ENCODE data around the gene MLEC. TPM values are rescaled to one million over a fixed set of nuclear protein-coding genes. Genes with fewer than 3 reads are reported as not detected.

MLEC gene
- 100 to 1,000 TPM; 331 to 500 TPM for total RNA-seq

- no peaks in the 10 kb centered on the region for H3K36me3 ChIP-seq
- peak; percentile 98 for DNase-seq
- H3K4me3 ChIP-seq = peak within 1 kb of the TSS; percentile 94
- peak within 1 kb of the TSS; percentile 89 for H3K27ac ChIP-seq
- H3K4me1 ChIP-seq = peaks cover 8% of the 10 kb centered on the region
- intact Hi-C loops (cut with DNase I) = no loop called here
- TF ChIP-seq, protein P1, sequence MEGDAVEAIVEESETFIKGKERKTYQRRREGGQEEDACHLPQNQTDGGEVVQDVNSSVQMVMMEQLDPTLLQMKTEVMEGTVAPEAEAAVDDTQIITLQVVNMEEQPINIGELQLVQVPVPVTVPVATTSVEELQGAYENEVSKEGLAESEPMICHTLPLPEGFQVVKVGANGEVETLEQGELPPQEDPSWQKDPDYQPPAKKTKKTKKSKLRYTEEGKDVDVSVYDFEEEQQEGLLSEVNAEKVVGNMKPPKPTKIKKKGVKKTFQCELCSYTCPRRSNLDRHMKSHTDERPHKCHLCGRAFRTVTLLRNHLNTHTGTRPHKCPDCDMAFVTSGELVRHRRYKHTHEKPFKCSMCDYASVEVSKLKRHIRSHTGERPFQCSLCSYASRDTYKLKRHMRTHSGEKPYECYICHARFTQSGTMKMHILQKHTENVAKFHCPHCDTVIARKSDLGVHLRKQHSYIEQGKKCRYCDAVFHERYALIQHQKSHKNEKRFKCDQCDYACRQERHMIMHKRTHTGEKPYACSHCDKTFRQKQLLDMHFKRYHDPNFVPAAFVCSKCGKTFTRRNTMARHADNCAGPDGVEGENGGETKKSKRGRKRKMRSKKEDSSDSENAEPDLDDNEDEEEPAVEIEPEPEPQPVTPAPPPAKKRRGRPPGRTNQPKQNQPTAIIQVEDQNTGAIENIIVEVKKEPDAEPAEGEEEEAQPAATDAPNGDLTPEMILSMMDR (IDR thresholded peaks at IDR 0.05) = no peak
- no peaks in the 10 kb centered on the region for H3K9me3 ChIP-seq
- peak within 1 kb of the TSS; percentile 87 to 88 for H3K9ac ChIP-seq (ENCODE audit: low read depth in 2 of 2, low read length in 2 of 2)
- no peaks in the 10 kb centered on the region for H3K27me3 ChIP-seq
These were observed at the start of gene MLEC for GRCh38 chr12:120686690-120687577. Gene MLEC, plus strand, starts transcription at chr12:120687149. Its CDS starts 148 bp downstream, at chr12:120687297.

- H3K4me3 ChIP-seq = peak within 1 kb of the TSS; percentile 47
- peak within 1 kb of the TSS in 1 of 2 donors; percentile 24 for H3K9ac ChIP-seq (ENCODE audit: low read depth in 2 of 2, low read length in 2 of 2)
- peak; percentile 64 for DNase-seq
- TF ChIP-seq, protein P1 (IDR thresholded peaks at IDR 0.05) = no peak
- no peaks in the 10 kb centered on the region for H3K9me3 ChIP-seq
- H3K27ac ChIP-seq = no peak within 1 kb of the TSS
- no peaks in the 10 kb centered on the region for H3K36me3 ChIP-seq
- intact Hi-C loops (cut with DNase I) = loop anchor here (10.0 kb wide), 2 partner anchors 325 to 365 kb away; no protein-coding TSS in a partner anchor
- H3K27me3 ChIP-seq = peaks cover 40% of the 10 kb centered on the region
- H3K4me1 ChIP-seq = peaks cover 3% of the 10 kb centered on the region
These were observed 46.9 kb upstream of the MLEC start, which contains the start of gene CABP1 for GRCh38 chr12:120639771-120640721. Gene CABP1, plus strand, starts transcription at chr12:120640626. Its CDS starts 60 bp downstream, at chr12:120640686.

GRCh38 chr12:120640861-120641833 is 45.8 kb upstream of the MLEC start:
- DNase-seq = peak; percentile 58
- Histone ChIP-seq H3K4me1 (peaks cover 3% of the 10 kb centered on the region), H3K9ac (ENCODE audit: low read depth in 2 of 2, low read length in 2 of 2) (no peak overlapping the region), H3K36me3 (no peaks in the 10 kb centered on the region), H3K27ac (no peak overlapping the region), H3K4me3 (peak overlapping the region; percentile 47), H3K9me3 (no peaks in the 10 kb centered on the region), H3K27me3 (peaks cover 40% of the 10 kb centered on the region)
- intact Hi-C loops (cut with DNase I) = loop anchor here (10.0 kb wide), 2 partner anchors 324 to 364 kb away; no protein-coding TSS in a partner anchor
- TF ChIP-seq, protein P1 (IDR thresholded peaks at IDR 0.05) = no peak

GRCh38 chr12:120642121-120642520 is 44.8 kb upstream of the MLEC start:
- Histone ChIP-seq H3K36me3 (no peaks in the 10 kb centered on the region), H3K4me1 (peaks cover 3% of the 10 kb centered on the region), H3K4me3 (no peak overlapping the region), H3K9ac (ENCODE audit: low read depth in 2 of 2, low read length in 2 of 2) (no peak overlapping the region), H3K9me3 (no peaks in the 10 kb centered on the region), H3K27ac (no peak overlapping the region), H3K27me3 (peaks cover 40% of the 10 kb centered on the region)
- no peak for DNase-seq
- intact Hi-C loops (cut with DNase I) = loop anchor here (10.0 kb wide), 2 partner anchors 323 to 363 kb away; no protein-coding TSS in a partner anchor
- TF ChIP-seq, protein P1 (IDR thresholded peaks at IDR 0.05) = no peak
